HL-60 (cell line): ENCODE results near the gene EIF3J.

Experiments used
- DNase-seq, 2 experiments: peaks; one replicate each; pipeline ENCODE4 v3.0.0-alpha.2; 2010 to 2020; ENCODE audit warnings: low read depth in 1 of 2, low spot score in 1 of 2
- H3K27ac ChIP-seq: fragments of 250-450 bp; sonication (Bioruptor Pico); replicated peaks from 2 replicates; pipeline ENCODE4 v1.5.1; 2020; ENCODE audit warnings: mild to moderate bottlenecking, moderate library complexity
- H3K27me3 ChIP-seq: fragments of 250-450 bp; sonication (Bioruptor Pico); 2 replicates; pipeline ENCODE4 v1.5.1; 2021; ENCODE audit warnings: mild to moderate bottlenecking, moderate library complexity; ENCODE audit not compliant: insufficient read depth, poor library complexity, severe bottlenecking
- H3K4me3 ChIP-seq: replicated peaks from 2 replicates; pipeline ENCODE4 v1.5.1; 2011; ENCODE audit warnings: mild to moderate bottlenecking, control low read depth, low read length; ENCODE audit not compliant: insufficient read depth
- CTCF ChIP-seq: IDR thresholded peaks from one replicate; pipeline ENCODE4 v1.5.1; 2011; ENCODE audit warnings: low read length, control low read depth, inconsistent platforms; ENCODE audit not compliant: insufficient read depth
- GABPA ChIP-seq: IDR thresholded peaks from 2 replicates; pipeline ENCODE4 v1.6.1; 2012; ENCODE audit warnings: low read depth
- POLR2AphosphoS5 ChIP-seq: IDR thresholded peaks from 2 replicates; pipeline ENCODE4 v1.6.1; 2012; ENCODE audit warnings: low read depth
- REST ChIP-seq: IDR thresholded peaks from 2 replicates; pipeline ENCODE4 v1.6.1; 2012; ENCODE audit warnings: low read depth; ENCODE audit not compliant: insufficient replicate concordance
- SPI1 ChIP-seq: IDR thresholded peaks from 2 replicates; pipeline ENCODE4 v1.6.1; 2012; ENCODE audit warnings: low read depth, mild to moderate bottlenecking, borderline replicate concordance

Gene EIF3J

GRCh38 chr15:44606740-44607139, 69.8 kb downstream of the EIF3J start:
- H3K27ac ChIP-seq = no peak overlapping the region
- TF ChIP-seq POLR2AphosphoS5 (no peak), CTCF (no peak), SPI1 (no peak), GABPA (no peak), REST (no peak)
- no peak for DNase-seq
- H3K27me3 ChIP-seq = no peaks in the 10 kb centered on the region
- H3K4me3 ChIP-seq = no peak overlapping the region
